ENCODE measurements around the gene PGM5.

Gene PGM5

GRCh38 chr9:68493958-68494577, 137.7 kb downstream of the PGM5 start:
- no peak for DNase-seq (ENCODE audit: low read depth, low spot score)

DNA sequence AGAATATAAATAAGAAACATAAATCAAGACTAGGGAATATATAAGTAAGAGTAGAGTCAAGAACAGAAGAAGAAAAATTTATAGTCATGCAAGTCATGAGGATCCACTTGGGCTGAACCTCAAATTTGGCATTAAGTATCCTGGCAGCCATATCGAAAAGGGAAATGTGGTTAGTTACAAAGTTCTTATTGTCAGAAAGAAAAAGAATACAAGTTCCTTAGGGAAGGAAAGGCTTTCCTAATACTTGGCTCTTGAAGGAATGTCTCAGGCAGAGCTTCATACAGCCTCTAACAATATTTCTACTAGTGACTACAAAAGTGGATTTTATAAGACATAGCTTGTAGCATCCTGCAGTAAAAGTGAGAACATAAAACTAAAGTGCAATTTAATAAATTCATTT, 138.8 kb downstream of the PGM5 start:
- DNase-seq (ENCODE audit: low read depth, low spot score) = no peak

DNA sequence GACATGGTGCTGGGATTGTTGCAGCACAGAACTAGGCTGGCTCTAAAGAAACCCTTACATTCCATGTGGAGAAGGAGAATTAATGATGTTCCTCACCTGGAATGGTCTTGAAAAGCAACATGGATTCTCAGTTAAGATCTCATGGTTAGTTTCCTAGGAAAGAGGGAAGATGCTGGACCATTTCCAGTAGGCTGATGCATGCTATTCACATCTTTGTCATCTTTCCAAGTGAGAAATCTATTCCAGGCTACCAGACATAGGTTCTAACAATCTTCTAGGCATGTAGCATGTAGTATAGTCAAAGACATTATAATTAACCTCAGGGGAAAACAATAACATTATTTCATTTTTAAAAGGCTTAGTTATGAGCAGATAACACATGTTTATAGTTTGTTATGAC, 139.9 kb downstream of the PGM5 start:
- DNase-seq (ENCODE audit: low read depth, low spot score) = no peak

GRCh38 chr9:68497629-68498028, 141.2 kb downstream of the PGM5 start:
- no peak for DNase-seq (ENCODE audit: low read depth, low spot score)

GRCh38 chr9:68498816-68499215, 142.4 kb downstream of the PGM5 start:
- no peak for DNase-seq (ENCODE audit: low read depth, low spot score)

DNA sequence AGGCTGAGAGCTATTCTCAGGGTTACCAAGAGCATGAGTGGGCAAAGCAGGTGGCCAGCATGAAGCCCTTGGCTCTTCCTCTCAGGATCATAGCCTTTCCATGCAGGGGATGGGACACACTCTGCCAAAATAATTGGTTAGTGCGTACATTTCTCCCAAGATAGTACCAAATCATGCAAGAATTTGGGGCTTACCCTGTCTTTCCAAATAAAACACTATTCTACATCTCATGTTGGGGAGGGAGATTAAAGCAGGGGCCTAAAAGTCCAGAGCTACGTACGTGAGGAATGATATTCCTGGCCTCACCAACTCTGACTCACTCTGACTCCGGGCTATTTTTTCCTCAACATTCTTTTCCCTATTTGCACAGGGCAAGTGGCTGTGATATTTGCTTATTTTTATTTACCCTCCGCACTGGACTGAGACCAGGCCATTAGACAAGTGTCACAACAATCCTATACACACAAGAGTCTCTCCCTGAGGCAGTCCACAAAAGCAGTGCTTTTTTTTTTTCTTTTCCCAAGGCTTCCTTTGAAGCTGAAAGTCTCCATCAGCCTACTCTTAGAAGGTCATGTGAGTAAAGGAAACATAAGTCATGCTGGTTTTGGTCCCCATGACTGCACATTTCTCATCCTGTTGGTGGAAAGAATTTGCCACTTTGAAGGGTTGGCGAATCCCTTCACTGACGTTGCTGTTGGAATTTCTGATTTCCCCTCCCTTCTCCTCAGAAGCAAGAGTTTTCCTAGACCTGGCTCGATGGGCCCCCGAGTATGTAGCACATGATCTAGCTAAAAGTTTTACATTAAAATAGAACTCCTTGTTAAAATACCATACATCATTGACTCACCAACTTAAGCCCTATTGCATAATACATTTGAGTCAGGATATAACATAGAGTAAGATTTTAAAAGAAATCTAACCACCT, 144.3 kb downstream of the PGM5 start:
- DNase-seq (ENCODE audit: low read depth, low spot score) = no peak

DNA sequence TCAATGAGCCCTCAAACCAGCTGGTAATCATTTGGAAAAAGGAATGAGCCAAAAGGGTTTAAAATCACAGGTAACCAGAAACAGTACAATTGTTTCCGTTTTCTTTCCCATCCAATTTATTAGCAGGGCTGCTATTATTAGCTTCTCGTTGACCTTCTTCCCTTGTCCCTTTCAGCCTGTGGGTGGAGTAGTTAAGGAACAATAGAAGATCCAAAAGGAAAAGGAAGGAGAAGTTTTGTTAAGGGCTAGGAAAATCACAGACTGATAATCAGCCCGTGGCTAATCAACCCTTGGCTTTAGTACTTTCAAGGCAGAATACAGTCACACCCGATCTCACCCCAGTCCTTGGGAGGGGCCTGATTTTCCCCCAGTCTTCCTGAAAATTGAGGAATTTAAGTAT, 145.9 kb downstream of the PGM5 start:
- no peak for DNase-seq (ENCODE audit: low read depth, low spot score)

GRCh38 chr9:68505681-68506409, 149.4 kb downstream of the PGM5 start:
- no peak for DNase-seq (ENCODE audit: low read depth, low spot score)

- no peak for DNase-seq (ENCODE audit: low read depth, low spot score)
Observed at GRCh38 chr9:68506551-68506950, 150.1 kb downstream of the PGM5 start.

- DNase-seq (ENCODE audit: low read depth, low spot score) = no peak
Observed at GRCh38 chr9:68507130-68507805, 150.9 kb downstream of the PGM5 start.

GRCh38 chr9:68507806-68508145, 151.4 kb downstream of the PGM5 start:
- no peak for DNase-seq (ENCODE audit: low read depth, low spot score)

GRCh38 chr9:68508547-68508946, 152.1 kb downstream of the PGM5 start:
- DNase-seq (ENCODE audit: low read depth, low spot score) = no peak

DNA sequence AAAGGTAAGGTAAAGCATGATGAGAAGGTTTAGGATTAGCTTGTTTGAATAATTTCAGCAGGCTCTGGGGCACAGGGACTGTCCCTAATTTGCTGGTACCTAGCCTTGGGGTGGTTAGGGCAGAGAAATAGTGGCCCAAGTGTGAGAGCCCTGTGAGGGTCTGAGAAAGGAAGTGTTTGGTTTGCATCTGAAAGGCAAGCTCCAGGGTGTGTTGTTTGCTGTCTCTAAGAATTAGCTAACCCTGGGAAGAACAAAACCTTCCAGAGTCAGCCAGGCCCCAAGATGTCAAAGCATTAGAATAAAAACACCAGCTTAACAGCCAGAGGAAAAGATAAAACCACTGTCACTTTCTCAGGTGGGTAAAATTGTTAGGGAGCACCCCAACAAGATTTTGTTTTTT, 153.3 kb downstream of the PGM5 start:
- DNase-seq (ENCODE audit: low read depth, low spot score) = no peak

DNA sequence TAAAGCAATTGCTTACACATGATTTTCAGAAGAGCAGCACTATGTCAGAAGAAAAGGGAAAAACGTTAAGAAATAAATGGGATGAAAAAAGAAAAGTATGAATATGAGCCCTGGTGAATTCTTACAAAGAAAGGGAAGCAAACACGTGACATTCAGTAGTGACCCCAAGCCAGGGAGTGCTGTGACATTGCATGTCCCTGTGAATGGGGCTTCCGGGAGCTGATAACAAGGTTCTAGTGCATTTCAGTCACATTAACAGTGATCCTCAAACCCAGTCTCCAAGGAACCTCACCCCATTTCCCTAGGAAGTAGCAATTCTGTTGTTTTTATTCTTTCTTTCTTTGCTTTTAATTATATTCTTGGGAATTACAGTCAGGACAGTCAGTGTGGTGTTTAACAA, 157.0 kb downstream of the PGM5 start:
- no peak for DNase-seq (ENCODE audit: low read depth, low spot score)

DNA sequence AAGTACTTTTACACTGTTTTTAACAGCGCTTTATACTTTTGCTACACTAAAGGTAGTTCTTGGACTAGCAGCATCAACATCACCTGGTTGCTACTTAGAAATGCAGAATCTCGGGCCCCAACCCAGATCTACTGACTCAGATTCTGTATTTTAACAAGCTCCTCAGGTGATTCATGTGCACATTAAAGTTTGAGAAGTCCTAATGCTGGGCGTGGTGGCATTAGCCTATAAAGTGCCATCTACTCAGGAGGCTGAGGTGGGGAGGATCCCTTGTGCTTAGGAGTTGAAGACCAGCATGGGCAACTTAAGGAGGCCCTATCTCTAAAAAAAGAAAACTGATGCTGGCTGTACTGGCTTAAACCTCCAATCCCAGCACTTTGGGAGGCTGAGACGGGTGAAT, 157.6 kb downstream of the PGM5 start:
- DNase-seq (ENCODE audit: low read depth, low spot score) = no peak

DNA sequence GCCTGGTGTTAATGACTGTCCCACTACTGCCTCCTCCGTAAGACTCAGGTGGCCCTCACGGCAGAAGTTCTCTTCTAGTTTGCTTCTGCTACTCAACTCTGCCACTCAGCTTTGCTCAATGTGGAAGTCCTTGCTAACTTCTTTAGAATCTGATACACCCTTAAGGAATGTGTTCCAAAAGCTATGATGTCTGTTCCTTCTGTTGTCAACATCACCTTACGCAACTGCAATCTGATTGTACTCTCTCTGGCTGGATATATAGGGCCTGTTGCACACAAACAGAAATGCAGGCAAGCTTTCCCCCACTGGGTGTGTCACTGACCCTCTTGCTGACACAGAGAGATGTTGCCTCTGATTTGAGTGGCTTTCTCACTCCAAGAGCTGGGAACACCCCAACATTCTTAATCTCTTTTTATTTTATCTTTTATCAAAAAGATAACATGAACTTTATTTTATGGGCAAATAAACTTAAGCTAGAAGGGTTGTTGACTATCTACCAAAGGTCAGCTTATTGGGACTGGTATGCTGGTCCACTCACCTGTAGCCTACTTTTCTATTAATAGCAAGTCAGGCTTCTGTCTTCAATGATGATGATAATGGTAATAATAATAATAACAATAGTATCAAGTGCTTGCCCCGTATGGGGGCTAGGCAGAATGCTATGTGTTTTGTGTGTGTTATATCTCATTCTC, 159.1 kb downstream of the PGM5 start:
- no peak for DNase-seq (ENCODE audit: low read depth, low spot score)

DNA sequence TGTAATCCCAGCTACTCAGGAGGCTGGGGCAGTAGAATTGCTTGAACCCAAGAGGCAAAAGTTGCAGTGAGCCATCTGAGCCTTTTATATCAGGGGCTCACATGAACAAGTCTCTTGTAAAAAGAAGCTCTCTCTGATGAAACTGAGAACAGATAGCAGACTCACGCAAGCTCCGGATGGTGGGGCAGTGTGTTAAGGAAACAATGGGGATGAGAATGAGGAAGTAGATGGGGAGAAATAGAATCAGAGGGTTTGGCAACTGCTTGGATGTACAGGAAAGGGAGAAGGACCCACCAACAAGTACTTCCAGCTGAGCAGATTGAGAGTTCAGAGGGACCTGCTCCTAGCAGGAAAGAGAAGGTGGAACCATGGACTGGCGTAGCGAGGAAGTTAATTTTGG, 165.7 kb downstream of the PGM5 start:
- no peak for DNase-seq (ENCODE audit: low read depth, low spot score)

DNA sequence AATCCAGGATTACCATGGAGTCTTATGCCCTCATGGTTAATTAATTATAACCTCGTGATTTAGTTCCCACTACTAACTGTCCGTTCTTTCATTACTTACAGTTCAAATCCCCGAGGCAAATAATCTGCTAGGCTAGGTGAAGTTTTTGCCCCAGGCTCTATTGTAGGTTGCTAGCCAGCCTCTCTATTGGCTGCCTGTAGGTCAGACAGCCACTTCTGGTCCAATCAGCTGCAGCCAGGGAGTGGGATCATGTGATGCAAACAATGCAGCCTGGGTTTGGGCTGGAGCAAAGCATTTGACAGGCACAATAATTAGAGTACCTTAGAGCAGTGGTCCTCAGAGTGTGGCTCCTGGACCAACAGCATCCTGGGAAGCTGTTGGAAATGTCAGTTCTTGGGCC, 166.5 kb downstream of the PGM5 start:
- no peak for DNase-seq (ENCODE audit: low read depth, low spot score)

DNA sequence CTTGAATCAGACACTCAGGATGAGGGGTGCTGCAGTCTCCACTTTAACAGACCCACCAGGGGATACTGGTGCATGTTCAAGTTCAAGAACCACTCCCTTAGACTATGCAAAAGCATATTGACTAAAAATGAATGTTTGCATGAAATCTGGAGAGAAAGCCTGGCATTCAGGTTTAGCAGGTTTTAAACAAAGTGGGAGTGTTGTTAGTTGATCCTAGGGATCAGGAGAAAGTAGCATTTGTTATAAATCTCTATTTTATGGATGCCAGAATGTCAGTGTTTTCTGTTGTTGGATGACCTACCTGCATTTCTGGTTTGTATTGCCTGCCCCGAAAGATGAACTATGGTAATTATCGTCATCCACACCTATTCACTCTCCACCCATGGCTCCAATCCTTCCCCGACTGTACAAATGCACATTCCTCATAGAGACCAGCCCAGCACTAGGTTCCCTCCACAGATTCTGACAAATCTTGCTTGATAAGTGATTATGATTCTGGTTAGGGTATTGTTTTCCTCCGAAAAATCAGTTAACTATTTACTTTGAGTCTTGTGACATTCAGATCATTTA, 167.0 kb downstream of the PGM5 start:
- DNase-seq (ENCODE audit: low read depth, low spot score) = no peak

- DNase-seq (ENCODE audit: low read depth, low spot score) = no peak
Observed at GRCh38 chr9:68530618-68531017, 174.2 kb downstream of the PGM5 start.

- no peak for DNase-seq (ENCODE audit: low read depth, low spot score)
Observed at GRCh38 chr9:68532131-68532530, 175.7 kb downstream of the PGM5 start.

Data from activated CD4-positive, CD25-positive, alpha-beta regulatory T cell treated with anti-CD3 and anti-CD28 coated beads, Interleukin-2, amount 50 U/mL, for 16 hours (primary cell).